Mammary epithelial cell (primary cell): Measurements from ENCODE around the gene KAT8.

Experiments
- CTCF ChIP-seq, 2 donors: IDR thresholded peaks in 1 of 2; conservative IDR thresholded peaks in 1 of 2; 2 replicates each; pipeline ENCODE4 v1.5.1; 2011 to 2012; ENCODE audit warnings: inconsistent platforms in 2 of 2, low read length in 2 of 2, mild to moderate bottlenecking in 2 of 2, control low read depth in 1 of 2, low read depth in 1 of 2; ENCODE audit not compliant: insufficient read depth in 1 of 2; ENCODE audit errors: extremely low read depth in 1 of 2
- EZH2 ChIP-seq: IDR thresholded peaks from 2 replicates; pipeline ENCODE4 v1.6.1; 2012; ENCODE audit warnings: low read length, inconsistent platforms, borderline replicate concordance

GRCh38 chr16:31111881-31112466, 5.5 kb upstream of the KAT8 start:
- TF ChIP-seq CTCF (conservative IDR thresholded peaks at IDR 0.05 in 1 of 2, IDR thresholded peaks at IDR 0.05 in 1 of 2; ENCODE audit: extremely low read depth in 1 of 2, insufficient read depth in 1 of 2, low read depth in 1 of 2, low read length in 2 of 2) (no peak), EZH2 (no peak)
